GM18526 (cell line): Measurements from ENCODE around the gene KRTAP5-7.

Experiments used
- POLR2A ChIP-seq: IDR thresholded peaks from 3 replicates; pipeline ENCODE4 v1.6.1; 2011; ENCODE audit not compliant: insufficient read length; ENCODE audit errors: extremely low read depth

Gene KRTAP5-7

GRCh38 chr11:71539017-71539416, 11.9 kb downstream of the KRTAP5-7 start:
- TF ChIP-seq POLR2A = no peak

- no peak for TF ChIP-seq POLR2A
Measured at GRCh38 chr11:71542382-71542781, 15.3 kb downstream of the KRTAP5-7 start.

- no peak for TF ChIP-seq POLR2A
Measured at GRCh38 chr11:71542879-71543777, 16.1 kb downstream of the KRTAP5-7 start.

- TF ChIP-seq POLR2A = no peak
Measured at GRCh38 chr11:71543866-71544265, 16.8 kb downstream of the KRTAP5-7 start.

- TF ChIP-seq POLR2A = no peak
Measured at GRCh38 chr11:71544525-71545214, 17.6 kb downstream of the KRTAP5-7 start.

- no peak for TF ChIP-seq POLR2A
Measured at GRCh38 chr11:71545405-71545966, 18.4 kb downstream of the KRTAP5-7 start.

GRCh38 chr11:71548120-71548519, 21.1 kb downstream of the KRTAP5-7 start, which contains the start of gene KRTAP5-9:
KRTAP5-9 (plus strand) TSS chr11:71548420; CDS start chr11:71548658, 238 bp downstream.
- TF ChIP-seq POLR2A = no peak

- no peak for TF ChIP-seq POLR2A
Measured at GRCh38 chr11:71548716-71549151, 21.7 kb downstream of the KRTAP5-7 start.

GRCh38 chr11:71551711-71552110, 24.6 kb downstream of the KRTAP5-7 start:
- TF ChIP-seq POLR2A = no peak

- no peak for TF ChIP-seq POLR2A
Measured at GRCh38 chr11:71554996-71555395, 27.9 kb downstream of the KRTAP5-7 start.

- no peak for TF ChIP-seq POLR2A
Measured at GRCh38 chr11:71555508-71555907, 28.4 kb downstream of the KRTAP5-7 start.

- TF ChIP-seq POLR2A = no peak
Measured at GRCh38 chr11:71556018-71556417, 29.0 kb downstream of the KRTAP5-7 start.

GRCh38 chr11:71557257-71557656, 30.2 kb downstream of the KRTAP5-7 start:
- no peak for TF ChIP-seq POLR2A

- TF ChIP-seq POLR2A = no peak
Measured at GRCh38 chr11:71558996-71559395, 31.9 kb downstream of the KRTAP5-7 start.

- no peak for TF ChIP-seq POLR2A
Measured at GRCh38 chr11:71562120-71562519, 35.1 kb downstream of the KRTAP5-7 start.

- TF ChIP-seq POLR2A = no peak
Measured at GRCh38 chr11:71563406-71563805, 36.3 kb downstream of the KRTAP5-7 start.
